Measurements from ENCODE around the gene PCOLCE2.

PCOLCE2 gene

GRCh38 chr3:142809259-142809658 lies 79.6 kb downstream of the PCOLCE2 start:
- DNase-seq (ENCODE audit: low read depth in 3 of 3): no peak

DNA sequence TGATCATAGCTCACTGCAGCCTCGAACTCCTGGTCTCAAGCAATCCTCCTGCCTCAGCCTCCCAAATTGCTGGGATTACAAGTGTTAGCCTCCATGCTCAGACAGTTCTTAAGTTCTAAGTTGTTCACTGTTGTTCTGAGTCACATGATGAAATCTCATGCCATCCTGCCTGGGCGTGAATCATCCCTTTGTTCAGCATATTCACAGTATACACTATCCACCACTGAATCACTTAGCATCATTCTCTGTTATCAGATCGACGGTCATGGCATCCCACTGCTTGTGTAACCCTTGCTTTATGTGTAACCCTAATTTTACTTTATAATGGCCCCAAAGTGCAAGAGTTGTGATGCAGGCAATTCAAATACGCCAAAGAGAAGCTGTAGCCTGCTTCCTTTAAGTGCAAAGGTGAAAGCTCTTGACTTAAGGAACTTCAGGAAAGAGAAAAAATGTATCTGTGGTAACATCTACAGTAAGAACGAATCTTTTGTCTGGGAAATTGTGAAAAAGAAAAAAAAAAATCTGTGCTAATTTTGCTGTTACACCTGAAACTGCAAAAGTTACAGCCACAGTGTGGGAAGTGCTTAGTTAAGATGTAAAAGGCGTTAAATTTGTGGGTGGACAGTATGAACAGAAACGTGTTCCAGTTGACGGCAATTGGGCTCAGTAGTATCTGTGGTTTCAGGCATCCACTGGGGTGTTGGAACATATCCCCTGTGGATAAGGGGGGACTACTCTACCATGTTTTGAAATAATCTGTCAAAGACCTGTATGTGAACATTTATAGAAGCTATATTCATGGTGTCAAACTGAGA lies 80.6 kb downstream of the PCOLCE2 start:
- peak in 1 of 3 donors; percentile 11 for DNase-seq (ENCODE audit: low read depth in 3 of 3)

- no peak for DNase-seq (ENCODE audit: low read depth in 3 of 3)
Observed at GRCh38 chr3:142802891-142803290, 86.0 kb downstream of the PCOLCE2 start.

DNA sequence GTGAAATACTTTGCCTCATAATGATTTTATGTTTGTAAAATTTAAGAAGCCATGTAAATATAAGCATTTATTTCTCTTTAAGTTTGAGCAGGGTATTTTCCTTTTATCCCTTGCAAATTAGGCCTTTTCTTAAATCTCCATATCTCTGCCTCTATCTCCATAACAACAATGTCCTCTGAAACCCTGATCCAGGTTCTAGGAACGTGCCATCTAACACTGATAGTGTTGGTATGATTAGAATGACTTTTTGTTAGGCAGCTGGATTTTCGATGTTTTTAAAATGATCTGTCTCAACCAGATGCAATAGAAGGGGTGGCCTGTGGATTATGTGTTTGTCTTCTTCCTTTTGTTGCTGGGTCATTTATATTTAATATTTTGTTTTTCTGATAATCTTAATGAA lies 87.1 kb downstream of the PCOLCE2 start:
- DNase-seq (ENCODE audit: low read depth in 3 of 3): no peak

- DNase-seq (ENCODE audit: low read depth in 3 of 3): no peak
Observed at GRCh38 chr3:142796823-142797222, 92.1 kb downstream of the PCOLCE2 start.

GRCh38 chr3:142795332-142795731 lies 93.6 kb downstream of the PCOLCE2 start:
- DNase-seq (ENCODE audit: low read depth in 3 of 3): no peak

GRCh38 chr3:142794508-142794907 lies 94.4 kb downstream of the PCOLCE2 start:
- DNase-seq (ENCODE audit: low read depth in 3 of 3): no peak

GRCh38 chr3:142787719-142788118 lies 101.2 kb downstream of the PCOLCE2 start:
- no peak for DNase-seq (ENCODE audit: low read depth in 3 of 3)

DNA sequence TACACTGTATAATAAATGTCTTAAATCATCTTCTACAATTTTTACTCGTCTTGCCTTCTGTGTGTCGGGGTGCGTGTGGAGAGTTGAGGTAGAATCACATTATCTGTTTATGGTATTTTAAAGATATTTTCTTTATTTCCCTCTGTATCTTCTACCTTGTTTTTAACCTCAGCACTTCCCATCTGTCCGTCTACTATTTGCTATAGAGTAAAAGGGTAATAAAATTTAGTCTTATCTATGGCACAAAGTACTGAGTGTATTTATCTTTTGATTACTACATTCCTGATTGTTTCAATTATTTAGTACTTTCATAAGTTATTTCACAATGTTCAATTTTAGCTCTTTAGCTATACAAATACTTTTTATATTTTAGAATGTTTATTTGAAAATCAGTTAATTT lies 102.9 kb downstream of the PCOLCE2 start:
- no peak for DNase-seq (ENCODE audit: low read depth in 3 of 3)

DNA sequence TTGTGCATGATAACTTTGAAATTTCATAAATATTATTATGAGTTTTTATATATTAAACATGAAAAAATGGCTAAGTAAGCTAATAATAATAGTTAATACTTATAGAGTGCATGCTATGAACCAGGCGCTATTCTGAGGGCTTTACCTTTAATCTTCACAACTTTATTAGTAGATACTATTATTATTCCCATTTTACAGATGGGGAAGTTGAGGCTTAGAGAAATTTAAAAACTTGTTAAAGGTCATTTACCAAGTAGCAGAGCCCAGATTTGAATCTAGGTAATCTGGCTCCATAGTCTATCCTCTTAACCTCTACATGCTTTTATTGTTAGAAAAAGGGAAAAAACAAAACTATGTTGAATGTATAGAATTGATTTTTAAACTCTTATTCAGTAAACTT lies 104.7 kb downstream of the PCOLCE2 start:
- no peak for DNase-seq (ENCODE audit: low read depth in 3 of 3)

- DNase-seq (ENCODE audit: low read depth in 3 of 3): no peak
Observed at GRCh38 chr3:142782616-142783015, 106.3 kb downstream of the PCOLCE2 start.

GRCh38 chr3:142779591-142779990 lies 109.3 kb downstream of the PCOLCE2 start:
- no peak for DNase-seq (ENCODE audit: low read depth in 3 of 3)

DNA sequence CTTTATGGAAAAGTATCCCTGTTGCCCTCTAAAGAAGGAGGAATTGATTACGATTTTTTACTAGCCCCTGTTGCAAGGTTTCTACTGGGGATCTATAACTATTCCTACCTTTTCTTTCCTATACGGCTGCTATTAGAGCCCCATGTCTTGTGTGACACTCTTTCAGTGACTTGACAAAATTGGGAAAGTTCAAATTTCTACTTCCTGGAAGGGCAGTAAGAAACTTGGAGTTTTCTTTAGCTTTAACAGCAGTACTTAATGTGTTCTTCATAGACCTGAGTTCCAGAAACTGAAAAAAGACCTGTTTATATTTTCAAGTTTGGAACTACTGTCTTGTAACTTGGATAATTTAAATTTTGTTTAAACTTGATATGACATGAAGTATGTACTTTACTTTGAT lies 110.3 kb downstream of the PCOLCE2 start:
- DNase-seq (ENCODE audit: low read depth in 3 of 3): no peak

DNA sequence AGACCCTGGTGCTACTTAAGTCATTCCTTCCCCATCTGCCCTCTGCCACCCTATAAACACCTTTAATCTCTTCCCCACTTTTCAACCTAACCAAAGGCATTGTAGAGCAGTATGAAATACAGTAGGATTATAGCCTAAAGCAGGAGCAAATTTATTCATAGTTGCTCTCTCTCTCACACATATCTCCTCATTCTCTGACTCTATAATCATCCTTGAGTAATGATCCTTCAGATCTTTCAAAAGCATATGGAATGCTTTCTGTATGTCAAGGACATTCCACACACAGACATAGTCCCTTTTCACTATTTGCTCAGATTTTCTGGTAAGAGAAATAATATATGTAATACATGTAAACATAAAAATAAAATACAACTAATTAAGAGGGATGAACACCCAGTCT lies 111.0 kb downstream of the PCOLCE2 start:
- no peak for DNase-seq (ENCODE audit: low read depth in 3 of 3)

GRCh38 chr3:142768338-142768737 lies 120.5 kb downstream of the PCOLCE2 start:
- no peak for DNase-seq (ENCODE audit: low read depth in 3 of 3)
